HepG2 (cell line): ENCODE results near the gene LCK. TPM values are rescaled to one million over a fixed set of nuclear protein-coding genes. Genes with fewer than 3 reads are reported as not detected.
A peak's percentile ranks its signal among the peaks of the same experiment; 100 is the strongest.

Experiments
- BCL6 ChIP-seq: IDR thresholded peaks from 2 replicates; pipeline ENCODE4 v1.6.1; 2016; ENCODE audit warnings: missing genetic modification reagents, missing compliant biosample characterization
- CENPT ChIP-seq: sonication (generic); formaldehyde crosslinking; IDR thresholded peaks from 2 replicates; pipeline ENCODE4 v1.8.0; 2022; ENCODE audit warnings: low read depth, mild to moderate bottlenecking, moderate library complexity, missing genetic modification reagents
- HBP1 ChIP-seq: IDR thresholded peaks from 2 replicates; pipeline ENCODE4 v1.6.1; 2016; ENCODE audit warnings: low read depth, control low read depth
- MEIS2 ChIP-seq: sonication (generic); formaldehyde crosslinking; IDR thresholded peaks from 2 replicates; pipeline ENCODE4 v1.9.0; 2021; ENCODE audit warnings: mild to moderate bottlenecking, missing genetic modification reagents
- MIXL1 ChIP-seq: IDR thresholded peaks from 2 replicates; pipeline ENCODE4 v1.6.1; 2016
- MTF2 ChIP-seq: sonication (generic); formaldehyde crosslinking; IDR thresholded peaks from 2 replicates; pipeline ENCODE4 v1.5.0; 2020; ENCODE audit warnings: missing genetic modification reagents, borderline replicate concordance
- SIN3B ChIP-seq: fragments of 150-350 bp; IDR thresholded peaks from 2 replicates; pipeline ENCODE4 v1.6.1; 2014; ENCODE audit warnings: low read length
- SKI ChIP-seq: fragments of 450-650 bp; IDR thresholded peaks from one replicate; pipeline ENCODE4 v1.6.1; 2018; ENCODE audit warnings: mild to moderate bottlenecking; ENCODE audit not compliant: partially characterized antibody
- STAG1 ChIP-seq: sonication (generic); formaldehyde crosslinking; IDR thresholded peaks from 2 replicates; pipeline ENCODE4 v1.4.0; 2020; ENCODE audit warnings: missing genetic modification reagents
- TCF7 ChIP-seq: sonication (generic); IDR thresholded peaks from 2 replicates; pipeline ENCODE4 v1.6.1; 2016; ENCODE audit warnings: antibody characterized with exemption, low read depth
- ZBTB1 ChIP-seq: sonication (generic); formaldehyde crosslinking; IDR thresholded peaks from 2 replicates; pipeline ENCODE4 v1.4.0; 2020; ENCODE audit warnings: missing genetic modification reagents, borderline replicate concordance
- ZBTB38 ChIP-seq: sonication (generic); formaldehyde crosslinking; IDR thresholded peaks from 2 replicates; pipeline ENCODE4 v1.5.1; 2020; ENCODE audit warnings: mild to moderate bottlenecking, missing genetic modification reagents
- ZGPAT ChIP-seq: IDR thresholded peaks from 2 replicates; pipeline ENCODE4 v1.6.1; 2016; ENCODE audit warnings: mild to moderate bottlenecking
- ZNF263 ChIP-seq: sonication (generic); formaldehyde crosslinking; IDR thresholded peaks from 2 replicates; pipeline ENCODE4 v1.4.0; 2020; ENCODE audit warnings: missing genetic modification reagents
- ZNF292 ChIP-seq: sonication (generic); formaldehyde crosslinking; IDR thresholded peaks from 2 replicates; pipeline ENCODE4 v1.8.1; 2022; ENCODE audit warnings: mild to moderate bottlenecking, low read depth, missing genetic modification reagents, borderline replicate concordance
- polyA plus RNA-seq, 8 experiments: library from polyadenylated mRNA; depleted of rRNA in 3 of 8; stranded (reverse) in 7 of 8; unstranded in 1 of 8; fragments of >200 nt; fragmentation: Illumina TruSeq in 4 of 8; extraction: Trizol in 4 of 8; gene quantifications; 2 replicates each; pipeline versions ENCODE4 v1.2.1 to v1.2.3, GENCODE V29; 2011 to 2016; ENCODE audit warnings: low read depth in 4 of 8, missing spikeins in 1 of 8, mixed read lengths in 1 of 8; ENCODE audit not compliant: insufficient read depth in 1 of 8
- total RNA-seq, 5 experiments: library from RNA; depleted of rRNA; stranded (reverse); fragments of >200 nt; fragmentation: Illumina TruSeq; extraction: Trizol; gene quantifications; 2 replicates each; pipeline ENCODE4 v1.2.3, GENCODE V29; 2016; ENCODE audit warnings: low read depth in 1 of 5
- TF ChIP-seq, protein P1 (sequence below): sonication (generic); formaldehyde crosslinking; IDR thresholded peaks from 2 replicates; pipeline ENCODE4 v1.8.1; 2023; ENCODE audit warnings: mild to moderate bottlenecking, missing genetic modification reagents
- TF ChIP-seq, protein P2 (sequence below): sonication (generic); formaldehyde crosslinking; IDR thresholded peaks from 2 replicates; pipeline ENCODE4 v1.4.0; 2020; ENCODE audit warnings: missing genetic modification reagents, borderline replicate concordance
- TF ChIP-seq, protein P3 (sequence below): sonication (generic); formaldehyde crosslinking; IDR thresholded peaks from 2 replicates; pipeline ENCODE4 v1.4.0; 2020; ENCODE audit warnings: mild to moderate bottlenecking, missing genetic modification reagents

LCK gene
- total and polyA plus RNA-seq, 2 of the 13 experiments (the other 11 are each of a cell fraction or from before 2014, with no cell fraction given) = 0.93 to 1.8 TPM

DNA sequence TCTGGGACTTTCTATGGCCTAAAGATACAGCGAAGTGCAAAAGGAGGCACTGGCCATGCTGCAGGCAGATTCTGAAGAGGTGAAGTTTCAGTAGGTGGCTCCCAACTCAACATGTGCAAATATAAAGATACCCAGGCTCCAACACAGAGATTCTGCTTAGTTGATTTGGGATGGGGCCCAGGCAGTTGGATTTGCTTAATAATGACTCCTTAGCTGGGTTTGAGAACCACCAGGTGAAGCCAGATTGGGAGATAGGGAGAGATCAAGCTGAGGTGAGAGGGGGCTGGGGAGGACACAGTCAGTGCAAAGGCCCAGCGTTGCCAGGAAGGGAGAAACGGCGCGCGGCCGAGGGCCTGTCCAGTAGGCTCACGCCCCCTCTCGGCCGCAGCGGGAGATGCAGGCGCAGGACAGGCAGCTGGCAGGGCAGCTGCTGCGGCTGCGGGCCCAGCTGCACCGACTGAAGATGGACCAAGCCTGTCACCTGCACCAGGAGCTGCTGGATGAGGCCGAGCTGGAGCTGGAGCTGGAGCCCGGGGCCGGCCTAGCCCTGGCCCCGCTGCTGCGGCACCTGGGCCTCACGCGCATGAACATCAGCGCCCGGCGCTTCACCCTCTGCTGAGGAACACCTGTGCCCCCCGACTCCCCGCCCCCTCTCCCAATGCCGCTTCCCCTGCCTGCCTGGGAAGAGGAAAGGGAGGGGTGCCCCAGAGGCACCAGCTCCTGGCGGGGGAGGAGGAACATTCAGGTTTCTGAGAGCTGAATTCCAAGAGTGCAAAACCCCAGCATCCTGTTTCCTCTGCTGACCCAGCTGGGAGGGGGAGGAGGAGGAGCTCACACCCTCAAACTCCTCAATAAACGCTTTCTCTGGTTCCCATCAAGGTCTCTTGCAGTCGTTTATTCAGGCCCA, 2.8 kb upstream of the LCK start (continued):
- TF ChIP-seq, protein P1, sequence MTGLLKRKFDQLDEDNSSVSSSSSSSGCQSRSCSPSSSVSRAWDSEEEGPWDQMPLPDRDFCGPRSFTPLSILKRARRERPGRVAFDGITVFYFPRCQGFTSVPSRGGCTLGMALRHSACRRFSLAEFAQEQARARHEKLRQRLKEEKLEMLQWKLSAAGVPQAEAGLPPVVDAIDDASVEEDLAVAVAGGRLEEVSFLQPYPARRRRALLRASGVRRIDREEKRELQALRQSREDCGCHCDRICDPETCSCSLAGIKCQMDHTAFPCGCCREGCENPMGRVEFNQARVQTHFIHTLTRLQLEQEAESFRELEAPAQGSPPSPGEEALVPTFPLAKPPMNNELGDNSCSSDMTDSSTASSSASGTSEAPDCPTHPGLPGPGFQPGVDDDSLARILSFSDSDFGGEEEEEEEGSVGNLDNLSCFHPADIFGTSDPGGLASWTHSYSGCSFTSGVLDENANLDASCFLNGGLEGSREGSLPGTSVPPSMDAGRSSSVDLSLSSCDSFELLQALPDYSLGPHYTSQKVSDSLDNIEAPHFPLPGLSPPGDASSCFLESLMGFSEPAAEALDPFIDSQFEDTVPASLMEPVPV = peak; percentile 36; the same call in 1 of the 2 replicates
- TF ChIP-seq ZGPAT (CRISPR knock-in tag) = peak; percentile 48; the same call in 1 of the 2 replicates
- TF ChIP-seq ZBTB1 (CRISPR knock-in tag) = no peak
- peak; percentile 80; the same call in 1 of the 2 replicates for TF ChIP-seq HBP1 (CRISPR knock-in tag)
- TF ChIP-seq, protein P2, sequence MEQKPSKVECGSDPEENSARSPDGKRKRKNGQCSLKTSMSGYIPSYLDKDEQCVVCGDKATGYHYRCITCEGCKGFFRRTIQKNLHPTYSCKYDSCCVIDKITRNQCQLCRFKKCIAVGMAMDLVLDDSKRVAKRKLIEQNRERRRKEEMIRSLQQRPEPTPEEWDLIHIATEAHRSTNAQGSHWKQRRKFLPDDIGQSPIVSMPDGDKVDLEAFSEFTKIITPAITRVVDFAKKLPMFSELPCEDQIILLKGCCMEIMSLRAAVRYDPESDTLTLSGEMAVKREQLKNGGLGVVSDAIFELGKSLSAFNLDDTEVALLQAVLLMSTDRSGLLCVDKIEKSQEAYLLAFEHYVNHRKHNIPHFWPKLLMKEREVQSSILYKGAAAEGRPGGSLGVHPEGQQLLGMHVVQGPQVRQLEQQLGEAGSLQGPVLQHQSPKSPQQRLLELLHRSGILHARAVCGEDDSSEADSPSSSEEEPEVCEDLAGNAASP (CRISPR knock-in tag) = peak; percentile 70; the same call in 1 of the 2 replicates
- TF ChIP-seq MIXL1 = peak; percentile 55; the same call in 1 of the 2 replicates
- peak; percentile 91 for TF ChIP-seq ZBTB38 (CRISPR knock-in tag)
- TF ChIP-seq TCF7 = no peak
- peak; percentile 45; the same call in 1 of the 2 replicates for TF ChIP-seq BCL6 (CRISPR knock-in tag)
- TF ChIP-seq MEIS2 (CRISPR knock-in tag) = peak; percentile 69; the same call in 1 of the 2 replicates
- peak; percentile 25; the same call in 1 of the 2 replicates for TF ChIP-seq ZNF263 (CRISPR knock-in tag)
- peak; percentile 97 for TF ChIP-seq ZNF292 (CRISPR knock-in tag)
- TF ChIP-seq SKI = peak; percentile 22
- TF ChIP-seq STAG1 (CRISPR knock-in tag) = peak; percentile 68
- TF ChIP-seq SIN3B = no peak
- TF ChIP-seq, protein P3, sequence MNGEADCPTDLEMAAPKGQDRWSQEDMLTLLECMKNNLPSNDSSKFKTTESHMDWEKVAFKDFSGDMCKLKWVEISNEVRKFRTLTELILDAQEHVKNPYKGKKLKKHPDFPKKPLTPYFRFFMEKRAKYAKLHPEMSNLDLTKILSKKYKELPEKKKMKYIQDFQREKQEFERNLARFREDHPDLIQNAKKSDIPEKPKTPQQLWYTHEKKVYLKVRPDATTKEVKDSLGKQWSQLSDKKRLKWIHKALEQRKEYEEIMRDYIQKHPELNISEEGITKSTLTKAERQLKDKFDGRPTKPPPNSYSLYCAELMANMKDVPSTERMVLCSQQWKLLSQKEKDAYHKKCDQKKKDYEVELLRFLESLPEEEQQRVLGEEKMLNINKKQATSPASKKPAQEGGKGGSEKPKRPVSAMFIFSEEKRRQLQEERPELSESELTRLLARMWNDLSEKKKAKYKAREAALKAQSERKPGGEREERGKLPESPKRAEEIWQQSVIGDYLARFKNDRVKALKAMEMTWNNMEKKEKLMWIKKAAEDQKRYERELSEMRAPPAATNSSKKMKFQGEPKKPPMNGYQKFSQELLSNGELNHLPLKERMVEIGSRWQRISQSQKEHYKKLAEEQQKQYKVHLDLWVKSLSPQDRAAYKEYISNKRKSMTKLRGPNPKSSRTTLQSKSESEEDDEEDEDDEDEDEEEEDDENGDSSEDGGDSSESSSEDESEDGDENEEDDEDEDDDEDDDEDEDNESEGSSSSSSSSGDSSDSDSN (CRISPR knock-in tag) = peak; percentile 74
- peak; percentile 41; the same call in 1 of the 2 replicates for TF ChIP-seq CENPT (CRISPR knock-in tag)
- TF ChIP-seq MTF2 (CRISPR knock-in tag) = no peak
